Measurements from ENCODE around the gene PRKACA. TPM values are rescaled to one million over a fixed set of nuclear protein-coding genes. Genes with fewer than 3 reads are reported as not detected.
A peak's percentile ranks its signal among the peaks of the same experiment; 100 is the strongest.

The PRKACA gene
- total and polyA plus RNA-seq, 4 experiments from 2014 or later: 0.42 to 51.7 (median 25.6) TPM

- H3K4me3 ChIP-seq (ENCODE audit: low read length in 2 of 2): no peak overlapping the region
- Mint-ChIP-seq H3K4me3 (peak overlapping the region in 7 of 8 donors; percentile 54 to 79 (median 59)), H3K9me3 (peaks cover 0 to 10% (median 0%) of the 10 kb centered on the region in 8 donors), H3K27me3 (peaks cover 13 to 22% of the 10 kb centered on the region in 2 donors), H3K27ac (no peak overlapping the region), H3K4me1 (peaks cover 9 to 28% (median 17%) of the 10 kb centered on the region in 4 donors), H3K36me3 (peaks cover 16% of the 10 kb centered on the region in 2 donors)
- POLR2A ChIA-PET (ENCODE audit: partially characterized antibody): interaction anchor here (0.8 to 3.3 kb wide), 10 partner anchors 8 to 175 kb away, joined by 3 to 10 read pairs (median 6); partner anchors contain the start of genes DCAF15, IL27RA, MISP3 and RFX1
- no peak for DNase-seq
- H3K9me3 ChIP-seq (ENCODE audit: control insufficient read depth in 1 of 2, low read length in 2 of 2): no peaks in the 10 kb centered on the region
- H3K36me3 ChIP-seq (ENCODE audit: insufficient read depth, low read length): peaks cover 10% of the 10 kb centered on the region
- H3K27ac ChIP-seq (ENCODE audit: low read depth, low read length): no peak overlapping the region
- CTCF ChIA-PET (ENCODE audit: partially characterized antibody): interaction anchor here (1.0 to 2.7 kb wide), 8 partner anchors 11 to 195 kb away, joined by 3 to 10 read pairs (median 4); partner anchors contain the start of genes IL27RA and MISP3
- H3K27me3 ChIP-seq (ENCODE audit: insufficient read depth, low read length): peaks cover 17% of the 10 kb centered on the region
- H3K4me1 ChIP-seq (ENCODE audit: insufficient read depth, low read length): peaks cover 18% of the 10 kb centered on the region
- intact Hi-C loops (cut with micrococcal nuclease): no loop called here
Observed at GRCh38 chr19:14056741-14057356, 60.7 kb downstream of the PRKACA start.

GRCh38 chr19:14056069-14056666 lies 61.4 kb downstream of the PRKACA start:
- peaks cover 9 to 28% (median 17%) of the 10 kb centered on the region in 4 donors for H3K4me1 Mint-ChIP-seq
- peaks cover 20 to 22% of the 10 kb centered on the region in 2 donors for H3K36me3 Mint-ChIP-seq
- peaks cover 11 to 22% of the 10 kb centered on the region in 2 donors for H3K27me3 Mint-ChIP-seq
- peaks cover 17% of the 10 kb centered on the region for H3K27me3 ChIP-seq (ENCODE audit: insufficient read depth, low read length)
- H3K9me3 ChIP-seq (ENCODE audit: control insufficient read depth in 1 of 2, low read length in 2 of 2): no peaks in the 10 kb centered on the region
- H3K4me3 ChIP-seq (ENCODE audit: low read length in 2 of 2): no peak overlapping the region
- ChIA-PET POLR2A (ENCODE audit: partially characterized antibody) (interaction anchor here (0.6 to 3.3 kb wide), 4 partner anchors 9 to 174 kb away, joined by 4 to 10 read pairs (median 5); partner anchors contain the start of genes IL27RA and RFX1), CTCF (ENCODE audit: partially characterized antibody) (interaction anchor here (1.5 to 2.0 kb wide), 4 partner anchors 17 to 194 kb away, joined by 4 to 7 read pairs (median 6); partner anchors contain the start of gene IL27RA)
- no peak for DNase-seq
- peaks cover 18% of the 10 kb centered on the region for H3K4me1 ChIP-seq (ENCODE audit: insufficient read depth, low read length)
- H3K4me3 Mint-ChIP-seq: peak overlapping the region in 3 of 8 donors; percentile 15 to 67 (median 26)
- H3K36me3 ChIP-seq (ENCODE audit: insufficient read depth, low read length): peaks cover 15% of the 10 kb centered on the region
- H3K9me3 Mint-ChIP-seq: peaks cover 0 to 9% (median 0%) of the 10 kb centered on the region in 8 donors
- no peak overlapping the region for H3K27ac ChIP-seq (ENCODE audit: low read depth, low read length)
- H3K27ac Mint-ChIP-seq: peak overlapping the region in 1 of 7 donors; percentile 48
- intact Hi-C loops (cut with micrococcal nuclease): no loop called here

- Mint-ChIP-seq H3K9me3 (peaks cover 0 to 9% (median 0%) of the 10 kb centered on the region in 8 donors), H3K36me3 (peaks cover 26 to 28% of the 10 kb centered on the region in 2 donors), H3K4me1 (peaks cover 9 to 28% (median 17%) of the 10 kb centered on the region in 4 donors), H3K4me3 (no peak overlapping the region), H3K27me3 (peaks cover 10 to 19% of the 10 kb centered on the region in 2 donors), H3K27ac (peak overlapping the region in 2 of 7 donors; percentile 19 to 50)
- intact Hi-C loops (cut with micrococcal nuclease): no loop called here
- Histone ChIP-seq H3K9me3 (ENCODE audit: control insufficient read depth in 1 of 2, low read length in 2 of 2) (no peaks in the 10 kb centered on the region), H3K4me1 (ENCODE audit: insufficient read depth, low read length) (peaks cover 18% of the 10 kb centered on the region), H3K27ac (ENCODE audit: low read depth, low read length) (no peak overlapping the region), H3K4me3 (ENCODE audit: low read length in 2 of 2) (no peak overlapping the region), H3K27me3 (ENCODE audit: insufficient read depth, low read length) (peaks cover 17% of the 10 kb centered on the region), H3K36me3 (ENCODE audit: insufficient read depth, low read length) (peaks cover 23% of the 10 kb centered on the region)
- POLR2A ChIA-PET (ENCODE audit: partially characterized antibody): interaction anchor here (0.6 kb wide), 1 partner anchor 9 kb away, joined by 4 read pairs; no protein-coding TSS in a partner anchor
- DNase-seq: no peak
- CTCF ChIA-PET (ENCODE audit: partially characterized antibody): interaction anchor here (1.5 kb wide), 1 partner anchor 20 kb away, joined by 4 read pairs; no protein-coding TSS in a partner anchor
Observed at GRCh38 chr19:14055396-14055795, 62.2 kb downstream of the PRKACA start.

GRCh38 chr19:14054721-14055120 lies 62.8 kb downstream of the PRKACA start:
- H3K4me1 Mint-ChIP-seq: peaks cover 9 to 25% (median 16%) of the 10 kb centered on the region in 4 donors
- ChIA-PET CTCF (ENCODE audit: partially characterized antibody) (interaction anchor here (0.7 to 1.3 kb wide), 3 partner anchors 11 to 19 kb away, joined by 3 to 5 read pairs (median 4); no protein-coding TSS in a partner anchor), POLR2A (ENCODE audit: partially characterized antibody) (interaction anchor here (0.6 to 0.8 kb wide), 2 partner anchors 55 to 173 kb away, joined by 3 to 6 read pairs; no protein-coding TSS in a partner anchor)
- peak overlapping the region in 1 of 8 donors; percentile 21 for H3K4me3 Mint-ChIP-seq
- peaks cover 9 to 15% of the 10 kb centered on the region in 2 donors for H3K27me3 Mint-ChIP-seq
- DNase-seq: no peak
- Histone ChIP-seq H3K4me3 (ENCODE audit: low read length in 2 of 2) (no peak overlapping the region), H3K36me3 (ENCODE audit: insufficient read depth, low read length) (peaks cover 25% of the 10 kb centered on the region), H3K27me3 (ENCODE audit: insufficient read depth, low read length) (peaks cover 15% of the 10 kb centered on the region), H3K27ac (ENCODE audit: low read depth, low read length) (no peak overlapping the region), H3K9me3 (ENCODE audit: control insufficient read depth in 1 of 2, low read length in 2 of 2) (no peaks in the 10 kb centered on the region), H3K4me1 (ENCODE audit: insufficient read depth, low read length) (peaks cover 16% of the 10 kb centered on the region)
- H3K9me3 Mint-ChIP-seq: peaks cover 0 to 9% (median 0%) of the 10 kb centered on the region in 8 donors
- intact Hi-C loops (cut with micrococcal nuclease): no loop called here
- peak overlapping the region in 2 of 7 donors; percentile 47 to 74 for H3K27ac Mint-ChIP-seq
- peaks cover 32 to 33% of the 10 kb centered on the region in 2 donors for H3K36me3 Mint-ChIP-seq

- ChIA-PET POLR2A (ENCODE audit: partially characterized antibody) (interaction anchor here (0.6 to 0.8 kb wide), 3 partner anchors 17 to 172 kb away, joined by 3 to 6 read pairs (median 3); no protein-coding TSS in a partner anchor), CTCF (ENCODE audit: partially characterized antibody) (interaction anchor here (0.7 to 1.3 kb wide), 3 partner anchors 11 to 18 kb away, joined by 3 to 5 read pairs (median 4); no protein-coding TSS in a partner anchor)
- Mint-ChIP-seq H3K27me3 (peaks cover 6 to 12% of the 10 kb centered on the region in 2 donors), H3K4me1 (peaks cover 9 to 22% (median 14%) of the 10 kb centered on the region in 4 donors), H3K36me3 (peaks cover 32 to 37% of the 10 kb centered on the region in 2 donors), H3K9me3 (peaks cover 0 to 9% (median 0%) of the 10 kb centered on the region in 8 donors), H3K4me3 (peak overlapping the region in 1 of 8 donors; percentile 66), H3K27ac (peak overlapping the region in 5 of 7 donors; percentile 22 to 83 (median 39))
- Histone ChIP-seq H3K4me3 (ENCODE audit: low read length in 2 of 2) (no peak overlapping the region), H3K9me3 (ENCODE audit: control insufficient read depth in 1 of 2, low read length in 2 of 2) (no peaks in the 10 kb centered on the region), H3K27me3 (ENCODE audit: insufficient read depth, low read length) (peaks cover 10% of the 10 kb centered on the region), H3K4me1 (ENCODE audit: insufficient read depth, low read length) (peaks cover 14% of the 10 kb centered on the region), H3K36me3 (ENCODE audit: insufficient read depth, low read length) (peaks cover 30% of the 10 kb centered on the region), H3K27ac (ENCODE audit: low read depth, low read length) (no peak overlapping the region)
- no peak for DNase-seq
- intact Hi-C loops (cut with micrococcal nuclease): no loop called here
Observed at GRCh38 chr19:14054099-14054498, 63.5 kb downstream of the PRKACA start.

GRCh38 chr19:14053500-14053899 lies 64.1 kb downstream of the PRKACA start:
- ChIA-PET CTCF (ENCODE audit: partially characterized antibody) (interaction anchor here (1.0 to 1.3 kb wide), 4 partner anchors 11 to 151 kb away, joined by 3 to 8 read pairs (median 6); partner anchors contain the start of gene MISP3), POLR2A (ENCODE audit: partially characterized antibody) (interaction anchor here (0.6 to 1.7 kb wide), 5 partner anchors 10 to 173 kb away, joined by 3 to 6 read pairs (median 4); partner anchors contain the start of genes IL27RA and RFX1)
- no peak for DNase-seq
- H3K9me3 Mint-ChIP-seq: peaks cover 0 to 9% (median 0%) of the 10 kb centered on the region in 8 donors
- no peak overlapping the region for H3K4me3 ChIP-seq (ENCODE audit: low read length in 2 of 2)
- no peak overlapping the region for H3K27ac ChIP-seq (ENCODE audit: low read depth, low read length)
- peaks cover 36% of the 10 kb centered on the region for H3K36me3 ChIP-seq (ENCODE audit: insufficient read depth, low read length)
- H3K4me1 ChIP-seq (ENCODE audit: insufficient read depth, low read length): peaks cover 9% of the 10 kb centered on the region
- peaks cover 6 to 18% (median 11%) of the 10 kb centered on the region in 4 donors for H3K4me1 Mint-ChIP-seq
- intact Hi-C loops (cut with micrococcal nuclease): no loop called here
- no peak overlapping the region for H3K4me3 Mint-ChIP-seq
- H3K9me3 ChIP-seq (ENCODE audit: control insufficient read depth in 1 of 2, low read length in 2 of 2): no peaks in the 10 kb centered on the region
- H3K36me3 Mint-ChIP-seq: peaks cover 35 to 43% of the 10 kb centered on the region in 2 donors
- no peak overlapping the region for H3K27ac Mint-ChIP-seq
- H3K27me3 Mint-ChIP-seq: peaks cover 1 to 7% of the 10 kb centered on the region in 2 donors
- peaks cover 6% of the 10 kb centered on the region for H3K27me3 ChIP-seq (ENCODE audit: insufficient read depth, low read length)
